ENCODE results near the gene ACVRL1. TPM values are rescaled to one million over a fixed set of nuclear protein-coding genes. Genes with fewer than 3 reads are reported as not detected.

The ACVRL1 gene
- total and polyA plus RNA-seq, 9 of the 15 experiments (the other 6 are each of a cell fraction or from before 2014, with no cell fraction given), result 0.07 to 1.4 (median 0.30) TPM

- TF ChIP-seq SMARCE1 (IDR thresholded peaks at IDR 0.05) (no peak), L3MBTL2 (IDR thresholded peaks at IDR 0.05) (peak; percentile 72), ELF1 (tag; IDR thresholded peaks at IDR 0.05) (no peak), PYGO2 (tag; IDR thresholded peaks at IDR 0.05) (no peak), ZNF140 (CRISPR knock-in tag; IDR thresholded peaks at IDR 0.05) (no peak), BDP1 (IDR thresholded peaks at IDR 0.05; ENCODE audit: insufficient read depth, insufficient read length) (no peak), CBFA2T3 (IDR thresholded peaks at IDR 0.05) (0 out of 2 replicates have a peak, but pooled peaks have one; percentile 9), ZKSCAN3 (CRISPR knock-in tag; IDR thresholded peaks at IDR 0.05) (no peak), POLR2G (IDR thresholded peaks at IDR 0.05; ENCODE audit: low read depth, low read length) (no peak), ZNF407 (IDR thresholded peaks at IDR 0.05; ENCODE audit: low read depth) (no peak), TGIF2 (CRISPR knock-in tag; IDR thresholded peaks at IDR 0.05) (no peak)
Measured at GRCh38 chr12:51915003-51915625, 7.8 kb downstream of the ACVRL1 start (continued).
